Aorta (tissue), 5 donors: ENCODE measurements around the gene ZNF331. TPM values are rescaled to one million over a fixed set of nuclear protein-coding genes. Genes with fewer than 3 reads are reported as not detected.

Source experiments
- ATAC-seq: fragments of 200-7000 bp; cut with Tn5 transposase; one replicate; pipeline ENCODE4 v1.9.1; 2022; ENCODE audit warnings: moderate library complexity; ENCODE audit not compliant: low FRiP score
- DNase-seq, 2 donors: peaks; one replicate each; pipeline ENCODE4 v3.0.0-alpha.2; 2020
- H3K27ac ChIP-seq, 2 donors: one replicate each; pipeline ENCODE4 v1.5.1; 2013; ENCODE audit warnings: low read length in 2 of 2, mild to moderate bottlenecking in 2 of 2, moderate library complexity in 2 of 2, control low read depth in 1 of 2, inconsistent platforms in 1 of 2, low read depth in 1 of 2
- H3K27me3 ChIP-seq, 2 donors: one replicate each; pipeline ENCODE4 v1.6.1; 2013; ENCODE audit warnings: control low read depth in 1 of 2, low read length in 1 of 2, mild to moderate bottlenecking in 1 of 2, moderate library complexity in 1 of 2; ENCODE audit not compliant: insufficient read depth in 2 of 2, control insufficient read depth in 1 of 2
- H3K36me3 ChIP-seq, 2 donors: one replicate each; pipeline ENCODE4 v1.6.1; 2013; ENCODE audit warnings: control low read depth in 1 of 2, low read length in 1 of 2, mild to moderate bottlenecking in 1 of 2; ENCODE audit not compliant: insufficient read depth in 2 of 2, control insufficient read depth in 1 of 2
- H3K4me1 ChIP-seq, 2 donors: one replicate each; pipeline ENCODE4 v1.6.1; 2013; ENCODE audit warnings: low read length in 2 of 2, control low read depth in 1 of 2, mild to moderate bottlenecking in 1 of 2, moderate library complexity in 1 of 2; ENCODE audit not compliant: insufficient read depth in 2 of 2, control insufficient read depth in 1 of 2
- H3K4me3 ChIP-seq, 2 donors: one replicate each; pipeline ENCODE4 v1.5.1; 2013; ENCODE audit warnings: low read length in 2 of 2, control low read depth in 1 of 2, mild to moderate bottlenecking in 1 of 2
- H3K9me3 ChIP-seq: one replicate; pipeline ENCODE4 v1.6.1; 2013; ENCODE audit warnings: mild to moderate bottlenecking, low read length; ENCODE audit not compliant: control insufficient read depth
- WGBS, 2 donors: extraction: QIAGEN DNeasy Blood & Tissue Kit; methylation state at CpG; one replicate each; pipeline ENCODE4 v1.1.7; 2013; 5-methylcytosine and 5-hydroxymethylcytosine counted together
- intact Hi-C, 2 donors: fragments of 100-400 bp; cut with DNase I; formaldehyde crosslinking; loops; one replicate each; pipeline versions ENCODE4 v1.14.2 to v1.15.0; 2022
- polyA plus RNA-seq, 2 donors: library from polyadenylated mRNA; stranded (reverse); fragments of 200-250 nt; gene quantifications; one replicate each; pipeline ENCODE4 v1.2.3, GENCODE V29; 2013
- total RNA-seq, 2 donors: library from RNA; stranded (reverse); fragmentation: NEBNext Ultra II Directional; extraction: Animal tissue kit (Norgen Biotek cat#: 25700); gene quantifications; one replicate each; pipeline ENCODE4 v1.2.1, GENCODE V29; 2021
- donor health status: healthy with polysubstance abuse.
- donor health status: Bipolar disorder and iron deficiency.
- donor health status: DM: no; HTN: no; CAD: no.
- donor health status: DM: no; HTN: no; CAD: no.
- donor health status: DM: yes; HTN: yes; CAD: no.

Gene ZNF331
- total and polyA plus RNA-seq, 4 donors = 7.3 to 59.6 (median 17.3) TPM

- H3K27ac ChIP-seq = no peak overlapping the region
- no peak for DNase-seq
- H3K4me1 ChIP-seq = no peaks in the 10 kb centered on the region
- no peak for ATAC-seq
- intact Hi-C loops = no loop called here
- 57 to 63% methylated on average over 16 of the region's 16 CpGs for WGBS, 2 donors
- H3K4me3 ChIP-seq = no peak overlapping the region
- H3K9me3 ChIP-seq = no peaks in the 10 kb centered on the region
- no peaks in the 10 kb centered on the region for H3K36me3 ChIP-seq
- H3K27me3 ChIP-seq = peaks cover 0 to 1% of the 10 kb centered on the region in 2 donors
Measured at GRCh38 chr19:53624771-53625545, 87.0 kb downstream of the ZNF331 start.

DNA sequence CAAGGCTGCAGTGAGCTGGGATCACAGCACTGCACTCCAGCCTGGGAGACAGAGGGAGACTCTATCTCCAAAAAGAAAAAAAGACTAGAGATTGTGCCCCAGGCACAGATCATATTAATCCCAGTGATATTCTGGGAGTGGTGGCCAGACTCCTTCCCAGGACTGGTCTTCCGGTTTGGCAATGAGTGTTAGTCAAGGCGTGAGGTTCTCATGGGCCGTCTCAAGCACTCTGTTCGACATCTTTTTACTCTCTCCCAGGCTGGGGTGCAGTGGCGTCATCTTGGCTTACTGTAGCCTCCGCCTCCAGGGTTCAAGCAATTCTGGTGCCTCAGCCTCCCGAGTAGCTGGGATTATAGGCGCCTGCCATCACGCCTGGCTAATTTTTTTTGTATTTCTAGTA lies 88.5 kb downstream of the ZNF331 start:
- no peak for ATAC-seq
- Histone ChIP-seq H3K36me3 (no peaks in the 10 kb centered on the region), H3K27me3 (peaks cover 0 to 1% of the 10 kb centered on the region in 2 donors), H3K4me3 (no peak overlapping the region), H3K4me1 (no peaks in the 10 kb centered on the region), H3K9me3 (no peaks in the 10 kb centered on the region), H3K27ac (no peak overlapping the region)
- 92% methylated on average over 9 of the region's 9 CpGs for WGBS, 2 donors
- intact Hi-C loops = no loop called here
- DNase-seq = no peak

DNA sequence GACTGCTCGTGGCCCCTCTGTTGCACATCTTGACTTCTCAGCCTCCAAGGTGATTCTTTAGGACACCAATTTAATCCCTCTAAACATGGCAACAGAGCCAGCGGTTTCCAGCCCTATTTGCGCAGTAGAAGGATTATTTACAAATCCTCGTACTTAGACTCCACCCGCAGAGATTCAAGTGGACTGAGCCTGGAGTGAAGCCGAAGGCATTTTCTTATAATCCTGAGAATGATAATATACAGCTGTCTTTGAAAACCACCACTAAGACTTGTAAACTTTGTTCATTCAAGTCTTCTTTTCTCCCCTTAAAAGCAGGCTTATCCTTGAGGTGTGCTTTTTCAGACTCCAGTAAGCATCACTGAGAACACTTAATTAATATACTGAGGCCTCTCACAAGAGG lies 89.0 kb downstream of the ZNF331 start:
- H3K36me3 ChIP-seq = no peaks in the 10 kb centered on the region
- H3K27me3 ChIP-seq = no peaks in the 10 kb centered on the region
- 80 to 87% methylated on average over 6 of the region's 6 CpGs for WGBS, 2 donors
- no peaks in the 10 kb centered on the region for H3K9me3 ChIP-seq
- ATAC-seq (no peak), DNase-seq (no peak)
- H3K27ac ChIP-seq = no peak overlapping the region
- no peaks in the 10 kb centered on the region for H3K4me1 ChIP-seq
- H3K4me3 ChIP-seq = no peak overlapping the region
- intact Hi-C loops = no loop called here

Other genes starting within 250 kb of the ZNF331 start
- 1 to 10 TPM; 7.3 to 7.5 TPM for gene ZNF845, start 204.4 kb upstream of the ZNF331 start, total RNA-seq
- gene ZNF845, start 204.4 kb upstream of the ZNF331 start, polyA plus RNA-seq = 1 to 10 TPM; 1.7 to 2.6 TPM
- 10 to 100 TPM; 12.0 to 14.8 TPM for gene ZNF525, start 172.4 kb upstream of the ZNF331 start, total RNA-seq
- gene ZNF525, start 172.4 kb upstream of the ZNF331 start, polyA plus RNA-seq = 10 to 100 TPM in 1 of 2 donors, 1 to 10 TPM in 1; 8.4 to 16.3 TPM
- 10 to 100 TPM in 1 of 2 donors, 1 to 10 TPM in 1; 9.4 to 13.5 TPM for gene ZNF765, start 143.0 kb upstream of the ZNF331 start, total RNA-seq
- gene ZNF765, start 143.0 kb upstream of the ZNF331 start, polyA plus RNA-seq = 1 to 10 TPM; 2.8 to 3.5 TPM
- 10 to 100 TPM in 1 of 2 donors, 1 to 10 TPM in 1; 9.5 to 10.2 TPM for gene ZNF761, start 106.2 kb upstream of the ZNF331 start, total RNA-seq
- 1 to 10 TPM; 4.5 to 8.0 TPM for gene ZNF761, start 106.2 kb upstream of the ZNF331 start, polyA plus RNA-seq
- 1 to 10 TPM; 3.0 to 4.0 TPM for gene ZNF813, start 70.4 kb upstream of the ZNF331 start, total RNA-seq
- gene ZNF813, start 70.4 kb upstream of the ZNF331 start, polyA plus RNA-seq = 1 to 10 TPM in 1 of 2 donors, under 1 TPM in 1; 0.69 to 2.3 TPM
- not detected for gene DPRX, start 93.9 kb downstream of the ZNF331 start, total RNA-seq
- not detected for gene DPRX, start 93.9 kb downstream of the ZNF331 start, polyA plus RNA-seq